Caki2 (cell line): ENCODE results near the gene ARHGAP23. TPM values are rescaled to one million over a fixed set of nuclear protein-coding genes. Genes with fewer than 3 reads are reported as not detected.
A peak's percentile ranks its signal among the peaks of the same experiment; 100 is the strongest.
"Not testable (repeated sequence)": the region's sequence is repeated elsewhere in the genome, so short reads cannot be mapped to it uniquely, and the experiment has no call there.

Source experiments
- DNase-seq: peaks from one replicate; pipeline ENCODE4 v3.0.0-alpha.2; 2015; ENCODE audit warnings: low read depth
- in situ Hi-C: cut with HindIII; loops from 2 replicates; pipeline ENCODE4 v1.10.0; 2016; ENCODE audit warnings: low sequenced_read_pairs, low pct_unique_long_range_greater_than_20kb, mixed read lengths
- total RNA-seq: library from RNA; depleted of rRNA; stranded (reverse); fragments of >200 nt; shearing (Covaris generic); gene quantifications from 2 replicates; pipeline ENCODE4 v1.2.3, GENCODE V29; 2014; ENCODE audit warnings: low replicate concordance

ARHGAP23 gene
- total RNA-seq, 1 experiment from 2014 or later: 2.3 TPM

- DNase-seq, in situ Hi-C loops: not testable (repeated sequence)
These were observed 69.4 kb downstream of the ARHGAP23 start for GRCh38 chr17:38497656-38498055.

GRCh38 chr17:38498353-38498752, 70.1 kb downstream of the ARHGAP23 start:
- in situ Hi-C loops: no loop called here
- no peak for DNase-seq

DNA sequence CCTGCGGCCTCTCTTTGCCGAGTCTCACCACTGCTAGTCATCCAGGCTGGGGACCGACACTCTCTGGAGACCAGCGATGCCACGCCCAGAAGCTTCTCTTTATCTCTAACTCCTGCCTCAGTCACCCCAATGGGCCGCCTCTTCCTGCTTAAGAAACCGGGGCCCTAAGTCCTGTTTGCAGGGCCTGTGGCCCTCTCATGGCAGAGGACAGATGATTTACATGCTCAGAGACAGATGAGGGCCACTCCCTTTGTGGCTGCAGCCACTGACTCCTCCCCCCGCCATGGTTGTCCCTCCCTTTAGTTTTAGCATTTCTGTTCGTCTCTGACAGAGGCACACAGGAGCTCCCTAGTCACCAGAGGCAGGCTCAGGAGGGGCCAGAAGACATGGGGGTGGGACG, 71.0 kb downstream of the ARHGAP23 start:
- in situ Hi-C loops, DNase-seq: not testable (repeated sequence)

- DNase-seq, in situ Hi-C loops: not testable (repeated sequence)
These were observed 73.5 kb downstream of the ARHGAP23 start for GRCh38 chr17:38501718-38502117.

GRCh38 chr17:38503286-38503913, 75.1 kb downstream of the ARHGAP23 start:
- DNase-seq, in situ Hi-C loops: not testable (repeated sequence)

- no peak for DNase-seq
- in situ Hi-C loops: no loop called here
These were observed 76.0 kb downstream of the ARHGAP23 start for GRCh38 chr17:38504216-38504615.

DNA sequence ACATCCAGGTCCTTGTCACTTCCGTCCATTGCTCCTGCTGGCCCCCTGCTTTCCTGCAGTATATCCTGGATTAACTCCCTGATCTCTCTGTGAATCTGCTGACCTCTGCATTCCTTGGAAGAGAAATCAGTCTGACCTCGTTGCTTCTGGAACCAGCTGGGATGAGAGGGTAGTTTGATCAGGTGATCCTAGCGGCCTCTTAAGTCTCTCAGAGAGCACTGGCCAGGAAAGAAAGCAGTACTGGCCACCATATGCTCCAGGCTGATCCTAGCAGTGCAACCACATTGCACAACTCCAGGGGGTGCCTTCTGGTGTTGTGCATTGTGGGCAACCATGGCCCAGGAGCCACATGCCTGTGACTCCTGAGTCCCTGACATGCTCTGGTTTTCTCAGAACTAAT, 79.2 kb downstream of the ARHGAP23 start:
- in situ Hi-C loops: no loop called here
- DNase-seq: no peak

DNA sequence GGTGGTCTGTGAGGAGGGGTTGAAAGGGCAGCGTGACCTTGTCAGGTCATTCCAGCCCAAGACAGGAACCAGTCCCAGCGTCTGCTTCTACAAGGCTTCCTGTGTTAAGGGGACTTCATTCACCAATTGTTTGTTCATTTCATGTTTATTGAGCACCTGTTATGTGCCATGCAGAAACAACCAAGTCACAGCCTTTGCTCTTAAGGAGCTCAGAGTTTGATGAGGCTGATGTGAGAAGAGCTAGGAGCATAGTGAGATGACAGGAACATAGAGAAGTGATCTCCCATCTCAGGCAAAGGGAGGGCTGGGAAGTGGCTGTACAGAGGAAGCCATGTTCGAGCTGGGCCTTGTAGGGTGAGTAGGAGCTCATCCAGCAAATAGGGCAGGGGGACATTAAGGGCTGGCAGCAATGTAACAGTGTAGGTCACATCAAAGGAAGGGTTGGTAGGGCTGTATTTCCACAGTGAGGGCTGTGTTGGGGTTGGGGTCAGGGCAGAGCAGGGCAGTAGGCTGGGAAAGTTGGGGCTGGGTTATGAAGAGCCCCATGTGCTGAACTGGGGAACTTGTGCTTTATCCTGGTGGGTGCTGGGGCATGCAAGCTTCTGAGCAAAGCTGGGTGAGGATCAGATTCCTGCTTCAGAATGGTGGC, 79.8 kb downstream of the ARHGAP23 start:
- in situ Hi-C loops: no loop called here
- no peak for DNase-seq

GRCh38 chr17:38508570-38508950, 80.3 kb downstream of the ARHGAP23 start:
- DNase-seq: no peak
- in situ Hi-C loops: no loop called here

DNA sequence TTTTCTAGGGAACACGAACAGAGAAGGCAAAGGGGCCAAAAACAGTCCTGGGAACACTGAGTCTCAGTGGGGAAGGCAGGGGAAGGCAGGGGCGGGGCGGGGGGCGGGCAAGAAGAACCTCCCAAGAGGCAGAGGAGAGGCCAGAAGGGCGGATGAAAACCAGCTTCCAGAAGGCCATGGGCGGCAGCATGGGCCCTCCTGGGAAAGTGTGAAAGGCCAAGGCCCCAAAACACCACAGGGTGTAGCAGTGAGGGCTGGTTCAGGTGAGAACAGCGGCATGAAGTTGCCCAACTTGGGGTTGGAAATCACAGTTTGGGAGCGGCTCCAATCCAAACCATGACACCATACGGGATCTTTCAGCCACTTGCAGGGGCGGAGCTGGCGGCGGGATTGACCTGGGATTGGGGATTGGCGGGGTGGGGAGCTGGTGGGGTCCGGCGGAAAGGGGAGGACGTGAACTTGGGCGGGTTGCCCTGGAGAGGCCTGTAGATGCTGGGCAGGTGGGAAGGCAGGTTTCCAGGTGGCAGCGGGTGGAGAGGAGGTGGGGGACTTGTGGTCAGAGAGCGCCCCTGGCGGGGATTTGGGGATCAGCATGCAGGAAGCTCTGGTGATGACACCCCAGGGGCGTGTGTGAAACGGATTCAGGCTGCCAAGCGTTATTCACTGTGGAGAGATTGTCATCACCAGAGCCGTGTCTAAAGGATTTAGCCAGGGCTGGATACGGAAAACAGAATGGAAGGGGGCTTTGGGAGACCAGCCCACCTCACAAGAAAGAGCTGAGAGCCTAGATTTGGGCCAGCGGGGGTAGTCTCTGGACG, 80.9 kb downstream of the ARHGAP23 start:
- in situ Hi-C loops: no loop called here
- peak; percentile 33 for DNase-seq

GRCh38 chr17:38509772-38510420, 81.6 kb downstream of the ARHGAP23 start:
- no peak for DNase-seq
- in situ Hi-C loops: no loop called here

- in situ Hi-C loops: no loop called here
- peak; percentile 47 for DNase-seq
These were observed 82.3 kb downstream of the ARHGAP23 start for GRCh38 chr17:38510421-38511149.

- in situ Hi-C loops: no loop called here
- no peak for DNase-seq
These were observed 83.2 kb downstream of the ARHGAP23 start for GRCh38 chr17:38511150-38512108.

- DNase-seq: no peak
These were observed 84.3 kb downstream of the ARHGAP23 start for GRCh38 chr17:38512473-38513058.

DNA sequence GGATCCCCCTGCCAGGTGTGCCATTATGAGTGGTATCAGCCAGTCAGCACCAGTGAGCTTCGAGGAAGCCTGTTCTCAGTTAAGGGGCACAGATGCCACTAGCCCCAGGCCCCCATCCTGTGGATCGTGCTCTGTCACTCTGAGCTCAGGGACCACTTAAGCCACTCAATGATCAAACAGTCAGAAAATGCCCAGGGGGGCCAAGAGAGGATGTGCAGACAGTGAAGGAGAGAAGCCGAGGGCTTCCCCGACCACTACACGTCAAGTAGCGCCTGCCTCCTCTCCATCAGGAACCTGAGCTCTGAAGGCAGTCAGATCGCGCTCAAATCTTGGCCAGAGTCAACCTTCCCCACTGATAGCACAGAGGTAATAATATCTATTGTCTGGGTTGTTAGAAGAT, 98.3 kb downstream of the ARHGAP23 start:
- not testable (repeated sequence) for DNase-seq

More at GRCh38 chr17:38512473-38513058, 84.3 kb downstream of the ARHGAP23 start:
- in situ Hi-C loops: no loop called here

DNA sequence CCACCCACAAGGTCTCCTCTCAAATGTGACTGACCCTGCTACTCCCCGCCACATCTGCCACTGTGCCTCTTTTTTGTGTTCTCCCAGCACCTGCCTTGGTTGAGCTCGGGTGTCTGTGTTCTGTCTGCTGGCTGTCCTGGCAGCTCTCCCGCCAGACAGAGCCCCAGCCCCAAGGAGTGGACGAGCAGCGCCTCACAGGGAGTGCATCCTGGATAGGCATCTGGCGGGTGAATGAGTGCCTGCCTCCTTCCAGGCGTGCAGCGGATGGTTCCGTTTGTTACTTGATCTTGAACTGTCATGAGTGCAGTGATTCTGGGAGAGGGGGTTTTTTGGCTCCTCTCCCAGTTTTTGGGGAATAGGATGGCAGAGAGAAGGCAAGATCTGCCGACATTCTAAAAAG, 99.9 kb downstream of the ARHGAP23 start:
- in situ Hi-C loops, DNase-seq: not testable (repeated sequence)

More for the DNA sequence above, 98.3 kb downstream of the ARHGAP23 start:
- in situ Hi-C loops: not testable (repeated sequence)

DNA sequence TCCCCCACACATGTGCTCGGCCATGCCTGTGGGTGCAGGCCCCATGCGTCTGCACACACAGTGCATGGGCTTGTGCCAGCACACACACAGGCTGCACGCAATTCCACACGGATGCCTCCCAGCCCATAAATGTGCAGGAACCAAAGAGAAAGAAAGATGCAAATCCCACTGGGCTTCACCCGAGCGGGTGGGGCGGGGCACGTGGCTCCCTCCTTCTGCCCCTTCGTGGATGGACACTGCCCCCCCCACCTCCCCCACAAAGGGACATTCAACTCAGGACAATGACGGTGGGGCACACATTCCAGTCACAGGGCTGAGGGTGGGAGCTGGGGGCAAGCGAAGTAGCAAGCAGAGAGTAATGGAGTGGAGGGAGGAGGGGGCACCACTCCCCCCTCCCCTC, 102.6 kb downstream of the ARHGAP23 start:
- DNase-seq, in situ Hi-C loops: not testable (repeated sequence)
